HG03095 (cell line): ENCODE measurements around the gene RARA.
"Not testable (repeated sequence)": the region's sequence is repeated elsewhere in the genome, so short reads cannot be mapped to it uniquely, and the experiment has no call there.

ENCODE experiments used
- ATAC-seq: cut with Tn5 transposase; IDR thresholded peaks from one replicate; pipeline ENCODE4 v1.9.1; 2021; ENCODE audit warnings: moderate library complexity; ENCODE audit not compliant: unreplicated experiment

RARA gene

DNA sequence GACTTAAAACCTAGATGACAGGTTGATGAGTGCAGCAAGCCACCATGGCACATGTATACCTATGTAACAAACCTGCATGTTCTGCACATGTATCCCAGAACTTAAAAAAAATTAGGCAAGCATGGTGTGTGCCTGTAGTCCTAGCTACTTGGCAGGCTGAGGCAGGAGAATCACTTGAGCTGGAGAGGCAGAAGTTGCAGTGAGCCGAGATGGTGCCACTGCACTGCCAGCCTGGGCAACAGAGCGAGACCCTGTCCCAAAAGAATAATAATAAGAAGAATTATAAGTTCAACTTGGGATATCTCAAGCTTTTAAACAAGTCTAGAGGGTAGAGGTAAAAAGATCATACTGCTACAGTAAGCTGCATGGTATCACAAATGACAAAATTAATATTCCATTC lies 11.5 kb upstream of the RARA start:
- ATAC-seq: no peak

DNA sequence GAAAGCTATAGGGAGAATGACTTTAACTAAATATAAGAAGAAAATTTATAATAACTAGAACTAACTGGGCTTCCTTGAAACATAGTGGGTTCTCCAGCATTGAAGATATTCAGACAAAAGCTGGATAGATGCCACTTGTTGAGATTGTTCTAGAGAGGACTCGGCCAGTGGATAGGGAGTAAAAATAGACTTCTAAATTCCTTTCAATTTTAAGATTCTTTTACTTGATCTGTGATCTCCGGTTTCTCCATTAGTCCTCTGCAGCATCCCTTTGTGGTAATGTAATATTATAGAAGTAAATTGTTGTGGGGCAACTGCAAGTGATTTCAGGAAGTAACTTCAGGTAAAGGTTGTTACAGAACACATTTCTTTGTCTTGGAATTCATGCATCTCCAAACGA lies 10.3 kb upstream of the RARA start:
- no peak for ATAC-seq

DNA sequence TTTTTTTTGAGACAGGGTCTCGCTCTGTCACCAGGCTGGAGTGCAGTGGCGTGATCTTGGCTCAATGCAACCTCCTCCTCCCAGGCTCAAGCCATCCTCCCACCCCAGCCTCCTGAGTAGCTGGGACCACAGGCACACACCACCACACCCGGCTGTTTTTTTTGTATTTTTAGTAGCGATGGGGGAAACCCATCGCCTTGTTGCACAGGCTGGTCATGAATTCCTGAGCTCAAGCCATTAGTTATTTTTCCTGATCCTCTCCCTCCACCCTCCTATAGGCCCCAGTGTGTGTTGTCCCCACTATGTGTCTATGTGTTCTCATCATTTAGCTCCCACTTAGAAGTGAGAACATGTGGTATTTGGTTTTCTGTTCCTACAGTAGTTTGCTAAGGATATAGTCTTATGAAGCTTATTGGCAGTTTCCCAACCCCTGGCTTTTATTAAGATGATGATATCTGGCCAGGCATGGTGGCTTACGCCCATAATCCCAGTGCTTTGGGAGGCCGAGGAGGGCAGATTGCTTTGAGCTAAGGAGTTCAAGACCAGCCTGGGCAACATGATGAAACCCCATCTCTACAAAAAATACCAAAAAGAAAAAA lies 9.7 kb upstream of the RARA start:
- ATAC-seq: not testable (repeated sequence)

DNA sequence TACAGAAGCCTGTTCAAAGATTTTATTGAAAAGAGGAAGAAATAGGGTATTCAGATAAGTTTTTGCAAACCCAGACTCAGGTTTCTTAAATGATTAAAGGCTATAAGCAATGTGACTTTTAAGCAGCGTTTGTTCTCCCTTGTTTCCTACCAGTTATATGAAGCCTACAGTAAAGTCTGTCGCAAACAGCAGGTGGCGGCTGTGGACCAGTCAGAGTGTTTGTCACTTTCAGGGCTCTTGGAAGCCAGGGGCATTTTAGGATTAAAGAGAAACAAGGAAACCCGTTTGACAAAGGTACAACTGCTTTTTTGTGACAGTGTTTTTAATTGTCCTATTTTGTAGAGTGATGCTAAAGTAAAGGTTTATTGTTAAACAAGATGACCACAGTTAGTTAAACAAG lies 7.7 kb upstream of the RARA start:
- ATAC-seq: no peak

DNA sequence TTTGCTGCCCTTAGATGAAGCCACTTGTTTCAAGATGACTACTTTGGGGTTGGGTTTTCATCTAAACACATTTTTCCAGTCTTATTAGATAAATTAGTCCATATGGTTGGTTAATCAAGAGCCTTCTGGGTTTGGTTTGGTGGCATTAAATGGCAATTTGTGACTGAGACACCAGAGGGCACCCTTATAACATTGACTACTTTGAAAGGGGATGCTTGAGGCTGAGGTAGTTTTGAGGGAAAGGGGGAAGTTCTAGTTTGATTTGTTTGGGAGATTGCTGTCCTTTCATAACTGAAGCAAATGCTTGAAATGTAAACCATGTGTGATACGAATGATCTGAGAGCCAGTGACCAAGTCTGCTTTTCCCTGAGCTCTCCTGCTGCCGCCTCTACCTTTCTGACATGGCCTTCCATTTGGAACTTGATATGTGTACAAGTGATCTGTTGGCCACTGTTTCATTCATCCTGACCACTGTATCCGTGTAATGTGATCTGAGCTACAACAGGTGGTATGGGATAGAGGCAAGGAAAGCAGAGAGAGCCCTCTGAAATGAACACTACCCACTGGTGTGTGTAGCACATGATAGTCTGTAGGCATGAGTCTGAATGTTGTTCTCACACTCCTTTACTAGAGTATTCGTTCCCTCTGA lies 5.8 kb upstream of the RARA start:
- no peak for ATAC-seq

DNA sequence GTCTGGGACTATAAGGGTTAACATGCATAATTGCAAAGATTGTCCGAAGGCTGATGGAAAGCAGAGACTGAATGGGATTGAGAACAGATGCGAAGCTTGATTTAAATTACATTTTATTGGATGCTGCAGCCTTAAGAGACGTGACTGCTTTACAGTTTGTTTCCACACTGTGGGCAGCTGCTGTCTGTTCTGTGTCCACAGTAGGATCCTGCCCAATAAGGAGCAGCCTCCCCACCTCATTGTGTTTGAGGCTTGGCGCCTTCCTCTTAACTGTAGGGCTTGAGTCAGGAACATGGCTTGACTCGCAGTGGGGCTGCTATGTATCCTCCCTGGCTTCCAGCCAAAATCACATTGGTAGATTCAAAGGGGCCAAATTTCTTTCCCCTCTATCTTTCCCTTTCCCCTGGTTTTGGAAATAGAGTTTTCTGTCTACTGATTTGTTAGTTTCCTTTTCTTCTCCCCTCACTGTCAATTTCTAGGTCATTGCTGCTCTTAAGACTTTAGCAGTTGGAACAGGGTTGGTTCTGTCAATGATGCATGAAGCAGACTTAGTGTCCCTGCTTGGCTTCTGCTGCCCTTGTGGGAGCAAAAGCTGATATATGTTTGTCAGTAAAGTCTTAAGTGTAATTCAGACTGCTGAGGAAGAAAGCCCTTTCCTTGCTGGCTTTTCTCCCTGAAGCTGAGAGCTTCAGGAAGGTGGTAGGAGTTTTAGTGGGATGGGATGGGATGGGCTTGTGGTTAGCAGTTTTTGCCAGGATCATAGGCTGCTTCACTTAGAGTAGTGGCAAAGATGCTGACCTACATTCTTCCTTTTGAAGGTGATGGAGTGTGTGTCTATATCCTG lies 5.0 kb upstream of the RARA start:
- no peak for ATAC-seq

DNA sequence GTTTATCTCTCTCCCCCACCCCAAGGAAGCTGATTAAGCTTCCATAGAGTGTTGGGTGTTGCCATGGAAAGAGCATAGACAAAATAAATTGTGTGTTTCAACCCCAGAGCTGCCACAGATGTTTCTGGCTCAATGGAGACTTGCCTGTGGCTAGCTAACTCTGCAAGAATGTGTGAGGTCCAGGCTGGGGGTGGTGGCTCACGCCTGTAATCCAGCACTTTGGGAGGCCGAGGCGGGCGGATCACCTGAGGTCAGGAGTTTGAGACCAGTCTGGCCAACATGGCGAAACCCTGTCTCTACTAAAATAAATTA lies 4.5 kb upstream of the RARA start:
- ATAC-seq: not testable (repeated sequence)

DNA sequence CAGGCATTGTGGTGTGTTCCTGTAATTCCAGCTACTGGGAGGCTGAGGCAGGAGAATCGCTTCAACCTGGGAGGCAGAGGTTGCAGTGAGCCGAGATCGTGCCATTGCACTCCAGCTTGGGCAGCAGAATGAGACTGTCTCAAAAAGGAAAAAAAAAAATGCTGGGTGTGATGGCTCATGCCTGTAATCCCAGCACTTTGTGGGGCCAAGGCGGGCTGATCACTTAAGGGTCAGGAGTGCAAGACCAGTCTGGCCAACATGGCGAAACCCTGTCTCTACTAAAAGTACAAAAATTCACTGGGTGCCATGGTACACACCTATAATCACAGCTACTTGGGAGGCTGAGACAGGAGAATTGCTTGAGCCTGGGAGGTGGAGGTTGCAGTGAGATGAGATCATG lies 4.1 kb upstream of the RARA start:
- not testable (repeated sequence) for ATAC-seq

DNA sequence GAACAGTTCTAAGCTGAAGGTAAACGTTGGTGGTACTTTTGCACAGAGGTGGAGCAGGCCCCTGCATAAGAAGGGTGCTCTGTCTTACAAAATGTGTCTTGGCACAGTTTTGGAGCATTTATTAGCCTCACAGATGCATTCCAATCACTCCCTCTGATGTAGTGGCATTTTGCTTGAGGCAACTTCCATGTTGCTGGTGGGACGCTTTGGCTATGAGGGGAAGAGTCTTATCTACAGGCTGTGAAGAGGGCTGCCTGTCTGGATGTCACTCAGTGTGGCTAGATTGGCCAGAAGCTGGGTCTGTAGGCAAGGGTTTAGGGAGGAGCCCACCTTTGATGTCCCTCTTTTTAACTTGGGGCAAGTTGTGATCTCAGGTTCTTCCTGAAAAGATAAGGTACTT lies 2.6 kb upstream of the RARA start:
- no peak for ATAC-seq

DNA sequence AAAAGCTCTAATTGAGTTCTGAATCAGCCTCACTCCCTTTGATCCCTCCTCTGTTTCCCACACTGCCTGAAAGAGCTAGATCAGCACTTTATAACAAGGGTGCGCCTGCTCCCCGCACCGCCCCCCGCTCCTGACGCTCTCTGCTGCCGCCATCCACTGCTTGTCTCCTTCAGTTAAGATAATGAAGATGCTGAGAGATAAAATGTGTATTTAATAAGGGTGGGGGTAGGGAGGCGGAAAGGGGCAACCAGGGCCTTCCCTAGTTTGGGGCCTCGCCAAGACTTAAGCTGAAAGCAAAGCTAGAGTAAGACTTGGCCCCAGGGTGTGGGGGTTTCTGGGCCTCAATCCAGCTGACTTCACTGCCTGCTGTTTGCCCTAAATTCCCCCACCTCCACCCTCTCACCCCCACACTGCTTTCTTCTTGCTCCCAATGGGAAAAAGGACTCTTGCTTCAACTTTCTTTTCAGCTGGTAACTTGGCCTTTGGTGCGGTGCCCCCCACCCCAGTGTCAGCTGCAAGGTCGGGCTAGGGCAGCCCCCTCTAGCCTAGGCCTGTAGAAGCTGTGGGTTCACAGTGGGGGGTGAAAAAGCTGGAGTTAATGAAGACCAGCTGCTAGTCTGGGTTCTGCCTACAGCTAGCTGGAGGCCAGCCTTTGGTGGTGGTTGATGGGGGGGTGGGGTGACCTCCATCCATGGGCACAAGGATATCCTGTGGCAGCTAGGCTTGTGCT lies 1.8 kb upstream of the RARA start:
- ATAC-seq: no peak

DNA sequence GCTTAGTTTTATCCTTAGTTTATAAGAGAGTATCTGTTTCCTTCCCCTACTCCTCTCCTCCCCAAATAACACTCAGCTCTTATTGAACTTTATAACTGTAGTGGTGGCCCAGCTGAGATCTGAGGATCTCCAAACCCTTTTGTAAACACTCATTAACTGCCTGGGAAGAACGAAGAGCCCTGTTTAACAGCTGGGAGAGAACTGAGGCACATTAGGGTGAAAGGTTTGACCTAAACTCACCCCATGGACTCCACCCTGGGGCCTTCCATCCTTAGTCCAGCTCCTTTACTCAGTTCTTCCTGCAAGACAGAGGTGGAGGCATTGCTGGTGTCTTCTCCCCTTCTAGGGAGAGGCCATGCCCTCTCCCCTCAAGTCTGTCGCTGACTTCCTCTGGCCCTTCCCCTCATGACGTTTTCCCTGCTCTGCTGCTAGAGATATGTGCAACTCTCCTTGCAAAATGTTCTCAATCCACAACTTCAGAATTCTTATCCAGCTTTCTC lies 1.2 kb upstream of the RARA start:
- no peak for ATAC-seq

DNA sequence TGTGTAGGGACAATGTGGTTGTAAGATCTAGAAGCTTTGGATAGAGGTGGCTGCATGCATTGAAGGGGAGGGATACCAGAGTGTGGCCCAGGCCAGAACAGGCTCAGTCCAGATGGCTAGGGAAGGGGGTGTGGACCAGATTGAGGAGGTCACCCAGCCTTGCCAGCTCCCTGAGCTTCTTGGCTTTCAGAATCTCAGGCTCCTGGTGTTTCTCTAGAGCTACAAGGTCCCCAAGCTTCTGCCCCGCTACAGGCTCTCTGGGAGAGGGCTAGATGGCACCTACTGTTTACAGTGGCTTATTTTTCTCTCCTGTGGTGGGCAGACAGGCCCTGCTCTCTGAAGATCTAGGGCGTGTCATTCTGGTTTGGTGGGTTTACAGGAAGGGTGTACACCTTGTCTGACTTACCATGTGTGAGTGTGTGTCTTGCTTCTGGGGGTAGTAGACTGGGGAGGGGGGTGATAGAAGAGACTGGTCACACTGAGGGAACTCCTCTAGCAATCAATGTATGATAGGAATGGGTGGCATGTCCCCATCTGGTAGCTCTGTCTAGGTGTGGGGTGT lies 1.1 kb downstream of the RARA start:
- ATAC-seq: no peak

DNA sequence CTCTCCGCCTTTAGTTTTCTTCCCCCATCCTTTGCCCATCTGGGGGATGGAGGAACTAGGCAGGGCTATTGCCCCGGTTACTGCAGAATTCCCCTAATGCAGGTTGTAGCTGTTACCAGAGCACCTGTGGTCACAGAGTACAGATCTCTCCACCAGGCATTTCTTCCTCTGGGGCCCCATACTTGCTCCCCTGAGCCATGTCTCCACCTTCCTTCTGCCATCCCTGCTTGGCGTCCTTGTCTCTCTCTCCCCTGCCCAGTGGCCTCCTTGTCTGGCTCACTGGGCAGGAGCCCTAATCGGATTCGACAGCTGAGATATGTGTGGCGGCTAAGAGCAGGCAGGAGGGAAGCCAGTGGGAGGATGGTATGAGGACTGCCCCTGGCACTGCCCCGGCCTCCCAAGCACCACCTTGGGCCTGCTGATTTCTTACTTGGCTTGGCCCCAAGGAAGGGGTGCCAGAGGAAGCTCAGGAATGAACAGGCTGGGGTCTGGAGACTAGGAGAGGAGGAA lies 2.0 kb downstream of the RARA start:
- ATAC-seq: no peak

DNA sequence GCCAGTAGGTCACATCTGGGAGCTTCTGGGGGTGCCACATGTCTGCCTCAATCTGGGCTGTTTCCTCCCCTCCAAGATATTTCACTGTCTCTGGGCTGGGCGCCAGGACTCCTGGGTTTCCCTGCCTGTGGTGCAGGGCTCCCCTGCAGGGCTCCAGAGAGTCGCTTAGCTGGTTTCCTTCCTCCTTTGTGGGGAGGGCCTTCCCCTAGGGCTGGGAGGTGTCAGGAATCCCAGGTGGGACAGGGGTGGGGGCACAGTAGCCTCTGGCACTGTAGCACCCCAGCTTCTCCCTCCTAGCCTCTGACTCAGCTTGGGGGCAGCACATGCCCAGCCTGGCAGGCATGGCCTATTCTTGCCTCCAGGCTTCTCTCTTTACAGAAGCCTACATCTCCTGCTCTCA lies 2.6 kb downstream of the RARA start:
- no peak for ATAC-seq

DNA sequence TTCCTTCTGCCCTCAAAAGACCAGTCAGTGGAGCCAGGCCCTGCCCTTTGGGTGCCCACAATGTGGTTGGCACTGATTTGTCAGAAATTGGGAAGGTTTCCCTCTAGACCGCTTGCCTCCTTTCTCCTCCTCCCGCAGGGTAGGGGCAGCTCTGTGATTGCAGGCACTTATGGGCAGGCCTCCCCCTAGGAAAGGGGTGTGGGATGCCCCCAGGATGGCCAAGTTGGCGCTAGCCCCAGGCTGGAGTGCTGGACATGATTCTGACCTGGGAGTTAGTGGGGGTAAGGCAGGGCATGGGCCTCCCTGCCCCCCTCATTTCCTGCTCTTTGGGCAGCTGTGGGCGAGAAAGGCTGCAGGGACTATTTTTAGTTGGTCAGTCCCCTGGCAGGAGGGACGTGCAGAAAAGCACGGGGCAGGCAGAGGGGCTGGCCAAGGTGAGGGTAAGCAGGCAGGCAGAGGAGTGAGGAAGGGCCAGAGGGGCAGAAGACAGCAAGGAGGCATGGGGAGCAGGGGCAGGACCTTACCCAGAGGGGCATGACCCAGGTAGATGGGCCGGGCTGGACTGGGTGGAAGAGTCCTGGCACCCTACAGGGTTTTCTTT lies 3.3 kb downstream of the RARA start:
- ATAC-seq: no peak

DNA sequence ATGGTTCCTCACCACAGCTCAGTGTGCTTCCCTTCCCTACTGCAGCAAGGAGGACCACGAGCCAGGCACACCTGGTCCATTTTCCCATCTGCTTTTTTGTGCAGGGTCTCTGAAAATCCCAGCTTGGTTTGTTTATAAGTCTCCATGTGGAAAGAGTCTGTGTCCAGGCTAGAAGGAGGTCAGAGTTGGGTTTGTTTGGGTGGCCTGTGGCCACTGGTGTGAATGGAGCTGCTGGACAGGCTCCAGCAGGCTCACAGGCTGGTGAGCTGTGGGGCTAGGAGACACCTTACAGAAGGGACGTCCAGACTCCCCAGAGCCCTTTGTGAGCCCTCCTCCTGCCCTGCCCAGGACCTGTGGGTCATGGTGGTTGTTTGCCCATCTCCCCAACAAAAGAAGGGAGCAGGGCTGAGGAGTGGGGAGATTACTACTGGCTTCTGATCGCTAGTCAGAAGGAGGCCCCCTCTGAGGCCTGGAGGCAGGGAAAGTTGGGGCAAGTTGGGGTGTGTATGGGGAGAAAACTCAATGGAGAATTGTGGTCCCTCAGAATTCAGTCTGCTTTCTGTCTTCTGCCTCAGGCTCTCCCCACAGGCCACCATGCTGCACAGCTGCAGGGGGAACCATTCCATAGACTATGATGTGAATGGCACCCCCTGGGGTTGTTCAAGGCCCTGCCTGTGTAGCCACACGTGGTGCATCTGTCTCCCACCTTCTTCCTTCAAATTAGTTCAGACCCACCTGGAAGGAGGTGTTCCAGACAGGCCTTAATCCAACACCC lies 4.1 kb downstream of the RARA start:
- no peak for ATAC-seq

DNA sequence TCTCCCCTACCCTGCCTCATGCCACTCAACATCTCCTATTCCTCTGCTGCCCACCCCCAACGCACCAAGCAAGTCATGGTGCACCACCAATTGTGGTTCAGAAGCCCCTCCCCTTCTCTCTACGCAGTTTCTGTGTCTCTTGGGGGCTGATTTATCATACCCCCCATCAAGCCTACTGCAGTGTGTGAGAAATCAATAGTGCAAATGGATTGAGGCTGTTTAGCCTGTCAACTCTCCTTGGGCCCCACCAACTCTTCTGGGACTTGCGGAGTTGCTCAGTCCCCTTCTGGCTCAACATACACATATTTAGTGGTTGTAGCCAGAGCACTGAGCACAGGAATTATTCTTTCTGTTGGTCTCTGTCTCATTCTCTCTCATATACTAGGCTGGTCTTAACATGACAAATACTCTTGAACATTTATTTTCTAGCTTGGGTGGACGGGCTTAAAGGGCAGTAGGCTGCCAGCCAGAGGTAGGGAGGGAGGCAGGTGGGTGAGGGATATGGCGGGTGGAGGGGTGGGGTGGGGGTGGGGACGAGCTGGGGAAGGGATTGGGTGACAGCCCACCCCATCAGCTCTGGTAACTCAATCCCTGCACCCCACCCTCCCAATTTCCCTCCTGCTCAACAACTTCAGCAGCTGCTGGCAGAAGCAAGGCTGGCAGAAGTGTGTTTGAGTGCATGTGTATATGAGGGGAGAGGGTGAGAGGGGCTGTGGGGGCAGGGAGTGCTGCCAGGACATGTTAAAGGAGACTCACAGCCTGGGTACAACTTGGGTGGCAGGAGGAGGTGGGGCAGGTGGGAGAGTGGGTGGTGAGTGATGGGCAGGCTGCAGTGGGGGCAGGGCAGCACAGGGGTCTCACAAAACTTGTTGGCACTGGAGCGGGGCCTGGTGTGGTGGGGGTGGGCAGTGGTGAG lies 4.9 kb downstream of the RARA start:
- no peak for ATAC-seq

DNA sequence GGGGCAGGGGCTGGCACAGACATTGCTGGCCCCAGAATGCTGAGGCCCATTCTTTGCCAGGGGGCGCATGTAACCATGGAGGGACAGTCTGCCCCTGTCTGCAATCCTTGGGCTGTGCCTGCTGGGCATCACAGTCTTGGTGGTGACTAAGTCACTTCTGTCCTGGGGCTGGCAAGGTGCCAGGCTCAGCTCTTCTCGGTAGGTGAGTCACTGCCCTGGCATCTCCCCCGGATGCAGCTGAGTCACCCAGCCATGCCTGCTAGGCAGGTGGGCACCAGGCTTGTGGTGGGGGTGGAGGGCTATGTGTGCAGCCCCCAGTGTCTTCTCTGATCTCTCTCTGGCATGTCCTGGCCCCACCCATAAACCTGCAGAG lies 5.6 kb downstream of the RARA start:
- no peak for ATAC-seq

DNA sequence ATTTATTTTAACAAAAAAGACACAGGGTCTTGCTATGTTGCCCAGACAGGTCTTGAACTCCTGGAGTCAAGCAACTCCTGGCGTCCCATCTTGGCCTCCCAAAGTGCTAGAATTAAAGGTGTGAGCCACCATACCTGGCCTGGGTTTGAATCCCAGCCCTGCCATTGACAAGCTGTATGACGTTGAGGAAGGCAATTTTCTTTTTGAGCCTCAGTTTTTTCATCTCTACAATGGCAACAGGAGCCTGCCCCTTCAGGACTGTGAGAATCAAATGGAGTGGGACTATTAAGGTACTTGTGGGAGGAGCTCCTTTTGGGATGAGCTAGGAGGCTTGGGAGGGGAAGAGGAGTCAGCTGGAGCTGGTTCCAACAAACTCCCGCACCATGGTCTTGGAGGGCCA lies 6.2 kb downstream of the RARA start:
- ATAC-seq: no peak
